Activated CD4-positive, alpha-beta T cell treated with anti-CD3 and anti-CD28 coated beads, Interleukin-2, amount 50 U/mL, for 1 hour (primary cell): ENCODE measurements around the gene ZNF33A.
A peak's percentile ranks its signal among the peaks of the same experiment; 100 is the strongest.
"Not testable (repeated sequence)": the region's sequence is repeated elsewhere in the genome, so short reads cannot be mapped to it uniquely, and the experiment has no call there.

Experiments used
- DNase-seq: peaks from one replicate; pipeline ENCODE4 v3.0.0-alpha.2; 2020

The ZNF33A gene

DNA sequence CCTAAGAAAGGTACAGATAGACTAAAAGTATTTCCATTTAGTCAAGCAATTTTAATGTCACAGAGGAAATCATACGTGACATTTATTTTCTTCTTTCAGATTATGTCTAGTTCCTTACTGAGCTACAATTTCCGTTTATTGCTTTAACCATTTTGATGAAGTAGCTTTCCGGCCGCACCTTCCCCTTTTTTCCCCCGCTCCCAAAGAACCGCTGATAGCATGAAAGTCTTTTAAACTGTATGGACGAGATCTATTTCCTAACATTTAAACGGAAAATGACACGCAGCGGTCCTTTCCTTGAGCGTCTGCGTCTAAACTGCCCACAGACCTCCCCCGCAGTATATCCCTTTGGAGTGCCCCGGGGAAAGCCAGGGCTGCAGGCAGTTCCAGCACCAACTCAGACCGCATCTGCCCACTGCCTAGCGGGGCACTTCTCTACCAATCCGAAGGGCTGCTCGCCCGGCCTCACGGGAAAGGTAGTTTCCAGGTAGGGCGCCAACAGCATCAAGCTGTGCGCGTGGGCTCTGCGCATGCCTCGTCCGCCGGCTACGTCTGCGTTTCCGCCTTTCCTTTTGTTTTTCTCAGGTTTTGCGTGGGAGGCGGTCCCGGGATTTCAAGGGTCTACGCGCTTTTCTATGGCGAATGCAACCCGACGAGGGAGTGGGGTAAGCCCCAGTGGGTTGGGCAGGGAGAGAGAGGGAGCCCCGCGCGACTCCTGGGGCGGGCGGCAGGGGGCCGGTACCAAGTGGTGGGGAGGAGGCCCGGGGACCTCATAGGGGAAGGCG, at the start of gene ZNF33A:
ZNF33A (plus strand) TSS at position 557 of the 785 bp plus-strand sequence. CDS start 1,667 bp downstream, outside the sequence.
- DNase-seq, result peak; percentile 88

DNA sequence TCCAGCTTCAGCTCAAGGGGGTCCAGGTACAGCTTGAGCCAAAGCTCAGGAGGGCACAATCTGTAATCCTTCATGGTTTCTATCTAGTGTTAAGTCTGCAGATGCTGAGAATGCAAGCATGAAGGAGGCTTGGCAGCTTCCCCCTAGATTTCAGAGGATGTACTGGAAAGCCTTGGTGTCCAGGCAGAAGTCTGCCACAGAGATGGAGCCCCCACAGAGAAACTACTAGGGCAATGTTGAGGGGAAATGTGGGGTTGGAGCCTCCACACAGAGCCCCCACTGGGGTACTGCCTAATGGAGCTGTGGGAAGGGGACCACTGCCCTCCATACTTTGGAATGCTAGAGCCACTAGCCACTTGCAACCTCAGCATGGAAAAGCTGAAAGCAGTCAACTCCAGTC, 45.5 kb upstream of the ZNF33A start:
- DNase-seq, result no peak

GRCh38 chr10:37972396-37972795, 38.1 kb upstream of the ZNF33A start:
- DNase-seq, result no peak

- no peak for DNase-seq
These were observed 35.0 kb upstream of the ZNF33A start for GRCh38 chr10:37975401-37975991.

- DNase-seq, result peak; percentile 97
These were observed 34.2 kb upstream of the ZNF33A start, which contains the start of gene ZNF25 for GRCh38 chr10:37976091-37976879. Gene ZNF25, minus strand, starts transcription at chr10:37976647. Its CDS starts 4,925 bp downstream, at chr10:37971722.

- DNase-seq, result no peak
These were observed 33.6 kb upstream of the ZNF33A start for GRCh38 chr10:37976880-37977203.

GRCh38 chr10:37991655-37992054, 18.8 kb upstream of the ZNF33A start:
- DNase-seq, result no peak

DNA sequence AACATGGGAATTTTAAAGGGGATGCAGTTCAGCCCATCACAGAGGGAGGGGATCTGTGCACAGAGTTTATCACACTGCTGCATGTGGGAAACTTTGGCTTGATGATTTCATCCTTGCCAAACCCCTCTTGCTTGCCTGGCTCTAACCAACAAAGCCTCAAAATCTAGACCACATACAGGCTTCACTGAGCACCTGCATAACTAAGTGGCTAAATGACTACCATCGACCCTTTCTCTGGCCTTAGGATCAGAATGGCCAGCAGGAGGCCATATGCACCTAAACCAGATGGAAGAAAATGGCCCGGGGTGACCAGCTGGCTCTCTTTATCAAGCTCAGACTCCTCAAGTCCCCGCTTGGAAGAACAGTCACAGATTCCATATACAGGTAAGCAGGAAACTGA, 18.4 kb upstream of the ZNF33A start:
- DNase-seq, result no peak

DNA sequence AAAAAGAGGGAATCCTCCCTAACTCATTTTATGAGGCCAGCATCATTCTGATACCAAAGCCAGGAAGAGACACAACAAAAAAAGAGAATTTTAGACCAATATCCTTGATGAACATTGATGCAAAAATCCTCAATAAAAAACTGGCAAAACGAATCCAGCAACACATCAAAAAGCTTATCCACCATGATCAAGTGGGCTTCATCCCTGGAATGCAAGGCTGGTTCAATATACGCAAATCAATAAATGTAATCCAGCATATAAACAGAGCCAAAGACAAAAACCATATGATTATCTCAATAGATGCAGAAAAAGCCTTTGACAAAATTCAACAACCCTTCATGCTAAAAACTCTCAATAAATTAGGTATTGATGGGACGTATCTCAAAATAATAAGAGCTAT, 11.6 kb upstream of the ZNF33A start:
- not testable (repeated sequence) for DNase-seq

DNA sequence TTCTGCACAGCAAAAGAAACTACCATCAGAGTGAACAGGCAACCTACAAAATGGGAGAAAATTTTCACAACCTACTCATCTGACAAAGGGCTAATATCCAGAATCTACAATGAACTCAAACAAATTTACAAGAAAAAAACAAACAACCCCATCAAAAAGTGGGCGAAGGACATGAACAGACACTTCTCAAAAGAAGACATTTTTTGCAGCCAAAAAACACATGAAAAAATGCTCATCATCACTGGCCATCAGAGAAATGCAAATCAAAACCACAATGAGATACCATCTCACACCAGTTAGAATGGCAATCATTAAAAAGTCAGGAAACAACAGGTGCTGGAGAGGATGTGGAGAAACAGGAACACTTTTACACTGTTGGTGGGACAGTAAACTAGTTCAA, 10.0 kb upstream of the ZNF33A start:
- DNase-seq, result not testable (repeated sequence)

GRCh38 chr10:38003026-38003425, 7.4 kb upstream of the ZNF33A start:
- DNase-seq, result no peak

GRCh38 chr10:38003588-38003987, 6.9 kb upstream of the ZNF33A start:
- no peak for DNase-seq

DNA sequence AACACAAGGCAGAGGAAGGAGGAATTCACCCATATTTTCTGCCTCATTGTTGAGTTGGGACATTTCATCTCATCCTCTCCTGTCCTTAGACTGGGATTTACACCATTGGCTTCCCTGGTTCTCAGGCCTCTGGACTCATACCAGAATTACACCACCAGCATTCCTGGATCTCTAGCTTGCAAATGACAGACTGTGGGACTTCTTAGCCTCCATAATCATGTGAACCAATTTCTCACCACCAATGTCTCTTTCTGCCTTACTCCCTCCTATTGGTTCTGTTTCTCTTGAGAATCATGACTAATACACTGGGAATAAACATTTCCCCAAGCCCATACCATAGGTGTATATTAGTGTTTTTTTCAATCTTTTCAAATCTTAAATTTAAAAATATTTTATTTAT, 2.9 kb upstream of the ZNF33A start:
- DNase-seq, result no peak

GRCh38 chr10:38007991-38008390, 2.5 kb upstream of the ZNF33A start:
- no peak for DNase-seq

- no peak for DNase-seq
These were observed 5.9 kb downstream of the ZNF33A start for GRCh38 chr10:38016354-38016753.

DNA sequence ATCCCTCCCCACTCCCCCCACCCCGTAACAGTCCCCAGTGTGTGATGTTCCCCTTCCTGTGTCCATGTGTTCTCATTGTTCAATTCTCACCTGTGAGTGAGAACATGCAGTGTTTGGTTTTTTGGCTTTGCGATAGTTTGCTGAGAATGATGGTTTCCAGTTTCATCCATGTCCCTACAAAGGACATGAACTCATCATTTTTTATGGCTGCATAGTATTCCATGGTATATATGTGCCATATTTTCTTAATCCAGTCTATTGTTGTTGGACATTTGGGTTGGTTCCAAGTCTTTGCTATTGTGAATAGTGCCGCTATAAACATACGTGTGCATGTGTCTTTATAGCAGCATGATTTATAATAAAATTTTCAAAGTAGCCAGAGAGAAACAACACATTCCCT, 8.6 kb downstream of the ZNF33A start:
- not testable (repeated sequence) for DNase-seq

- DNase-seq, result no peak
These were observed 14.8 kb downstream of the ZNF33A start for GRCh38 chr10:38025283-38025682.

DNA sequence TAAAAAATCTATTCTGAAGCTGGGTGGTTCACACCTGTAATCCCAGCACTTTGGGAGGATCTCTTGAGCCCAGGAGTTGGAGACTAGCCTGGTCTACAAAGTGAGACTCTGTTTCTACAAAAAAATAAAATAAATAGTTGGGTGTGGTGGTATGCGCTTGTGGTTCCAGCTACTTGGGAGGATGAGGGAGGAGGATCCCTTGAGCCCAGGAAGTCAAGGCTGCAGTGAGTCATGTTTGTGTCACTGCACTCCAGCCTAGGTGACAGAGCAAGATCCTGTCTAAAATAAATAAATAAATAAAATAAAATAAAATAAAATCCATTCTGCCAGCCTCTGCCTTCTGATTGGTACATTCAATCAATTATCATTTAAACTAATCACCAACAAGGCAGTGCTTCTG, 17.5 kb downstream of the ZNF33A start:
- DNase-seq, result no peak

DNA sequence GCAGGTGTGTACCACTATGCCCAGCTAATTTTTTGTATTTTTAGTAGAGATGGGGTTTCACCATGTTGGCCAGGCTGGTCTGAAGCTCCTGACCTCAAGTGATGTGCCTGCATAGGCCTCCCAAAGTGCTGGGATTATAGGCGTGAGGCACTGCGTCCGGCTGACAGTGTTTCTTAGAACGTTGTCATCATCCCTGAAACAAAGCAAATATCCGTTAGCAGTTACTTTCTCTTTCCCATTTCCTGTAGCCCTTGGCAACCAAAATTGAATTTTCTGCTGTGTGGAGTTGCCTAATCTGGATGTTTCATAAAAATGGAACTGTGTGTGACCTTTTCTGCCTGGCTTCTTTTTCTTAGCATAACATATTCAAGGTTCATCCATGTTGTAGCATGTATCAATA, 22.4 kb downstream of the ZNF33A start:
- DNase-seq, result no peak

GRCh38 chr10:38038107-38038931, 27.8 kb downstream of the ZNF33A start:
- no peak for DNase-seq

GRCh38 chr10:38038932-38039245, 28.4 kb downstream of the ZNF33A start:
- DNase-seq, result no peak

- no peak for DNase-seq
These were observed 33.0 kb downstream of the ZNF33A start for GRCh38 chr10:38043516-38043915.

DNA sequence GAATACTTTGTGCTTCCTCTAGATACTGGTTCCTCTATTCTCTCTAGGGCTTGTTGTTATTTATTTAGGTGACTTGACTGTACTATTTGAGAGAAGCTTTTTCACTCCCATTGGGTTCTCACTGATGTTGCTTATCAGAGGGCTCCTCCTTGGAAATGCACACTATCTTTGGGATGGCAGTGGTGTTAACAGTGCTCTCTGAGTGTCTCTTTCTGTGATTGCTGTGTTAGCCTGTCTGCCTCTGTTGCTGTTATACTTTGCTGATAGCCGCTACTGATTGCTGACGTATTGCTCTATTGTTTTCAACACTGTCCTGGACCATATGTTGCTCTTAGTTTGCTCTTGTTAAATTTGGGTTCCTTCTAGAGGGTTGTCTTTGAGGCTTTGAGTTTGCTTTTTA, 34.7 kb downstream of the ZNF33A start:
- no peak for DNase-seq
